ENCODE results near the gene HHIPL1. TPM values are rescaled to one million over a fixed set of nuclear protein-coding genes. Genes with fewer than 3 reads are reported as not detected.
A peak's percentile ranks its signal among the peaks of the same experiment; 100 is the strongest.

HHIPL1 gene
- total RNA-seq, 3 donors from 2014 or later = 1.3 to 4.6 (median 2.3) TPM

GRCh38 chr14:99624024-99624423 lies 20.9 kb upstream of the HHIPL1 start:
- DNase-seq (ENCODE audit: low spot score in 2 of 2) = no peak
- Histone ChIP-seq H3K36me3 (no peaks in the 10 kb centered on the region), H3K9me3 (no peaks in the 10 kb centered on the region), H3K27ac (peak overlapping the region in 1 of 2 donors; percentile 7), H3K27me3 (no peaks in the 10 kb centered on the region), H3K4me1 (no peaks in the 10 kb centered on the region), H3K4me3 (no peak overlapping the region)
- intact Hi-C loops (cut with DNase I; ENCODE audit: low total_unique reads) = no loop called here
- TF ChIP-seq POLR2A (IDR thresholded peaks at IDR 0.05) (no peak), POLR2AphosphoS5 (IDR thresholded peaks at IDR 0.05) (no peak)
- TF ChIP-seq, protein P1, sequence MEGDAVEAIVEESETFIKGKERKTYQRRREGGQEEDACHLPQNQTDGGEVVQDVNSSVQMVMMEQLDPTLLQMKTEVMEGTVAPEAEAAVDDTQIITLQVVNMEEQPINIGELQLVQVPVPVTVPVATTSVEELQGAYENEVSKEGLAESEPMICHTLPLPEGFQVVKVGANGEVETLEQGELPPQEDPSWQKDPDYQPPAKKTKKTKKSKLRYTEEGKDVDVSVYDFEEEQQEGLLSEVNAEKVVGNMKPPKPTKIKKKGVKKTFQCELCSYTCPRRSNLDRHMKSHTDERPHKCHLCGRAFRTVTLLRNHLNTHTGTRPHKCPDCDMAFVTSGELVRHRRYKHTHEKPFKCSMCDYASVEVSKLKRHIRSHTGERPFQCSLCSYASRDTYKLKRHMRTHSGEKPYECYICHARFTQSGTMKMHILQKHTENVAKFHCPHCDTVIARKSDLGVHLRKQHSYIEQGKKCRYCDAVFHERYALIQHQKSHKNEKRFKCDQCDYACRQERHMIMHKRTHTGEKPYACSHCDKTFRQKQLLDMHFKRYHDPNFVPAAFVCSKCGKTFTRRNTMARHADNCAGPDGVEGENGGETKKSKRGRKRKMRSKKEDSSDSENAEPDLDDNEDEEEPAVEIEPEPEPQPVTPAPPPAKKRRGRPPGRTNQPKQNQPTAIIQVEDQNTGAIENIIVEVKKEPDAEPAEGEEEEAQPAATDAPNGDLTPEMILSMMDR (IDR thresholded peaks at IDR 0.05) = no peak

- H3K4me3 ChIP-seq = no peak overlapping the region
- no peaks in the 10 kb centered on the region for H3K9me3 ChIP-seq
- H3K27me3 ChIP-seq = no peaks in the 10 kb centered on the region
- DNase-seq (ENCODE audit: low spot score in 2 of 2) = peak in 1 of 2 donors; percentile 45
- TF ChIP-seq POLR2A (IDR thresholded peaks at IDR 0.05) = no peak
- TF ChIP-seq, protein P1 (IDR thresholded peaks at IDR 0.05) = no peak
- TF ChIP-seq POLR2AphosphoS5 (IDR thresholded peaks at IDR 0.05) = no peak
- intact Hi-C loops (cut with DNase I; ENCODE audit: low total_unique reads) = no loop called here
- H3K27ac ChIP-seq = peak overlapping the region in 1 of 2 donors; percentile 29
- no peaks in the 10 kb centered on the region for H3K4me1 ChIP-seq
- no peaks in the 10 kb centered on the region for H3K36me3 ChIP-seq
These were observed 20.0 kb upstream of the HHIPL1 start for GRCh38 chr14:99624971-99625370.

DNA sequence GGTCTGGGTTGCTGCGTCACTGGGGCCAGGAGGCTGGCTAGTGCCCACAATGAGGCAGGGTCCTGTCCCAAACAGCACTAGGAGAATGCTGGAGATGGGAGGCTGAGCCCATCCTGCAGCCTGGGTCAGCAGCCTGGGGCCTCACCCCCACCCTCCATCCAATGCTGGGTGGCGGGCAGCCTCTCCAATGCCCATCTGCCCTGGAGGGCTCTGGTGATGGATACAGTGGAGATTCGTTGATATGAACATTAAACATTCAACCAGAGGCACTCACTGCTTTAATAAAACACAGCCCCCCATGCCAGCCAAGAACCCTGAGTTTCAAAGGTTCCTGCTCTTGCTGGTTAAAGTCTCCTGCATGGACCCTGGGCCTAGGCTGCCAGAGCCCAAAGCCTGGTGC lies 19.5 kb upstream of the HHIPL1 start:
- H3K4me1 ChIP-seq = no peaks in the 10 kb centered on the region
- no peaks in the 10 kb centered on the region for H3K27me3 ChIP-seq
- no peak for DNase-seq (ENCODE audit: low spot score in 2 of 2)
- intact Hi-C loops (cut with DNase I; ENCODE audit: low total_unique reads) = no loop called here
- no peak overlapping the region for H3K4me3 ChIP-seq
- TF ChIP-seq, protein P1 (IDR thresholded peaks at IDR 0.05) = no peak
- no peak for TF ChIP-seq POLR2A (IDR thresholded peaks at IDR 0.05)
- TF ChIP-seq POLR2AphosphoS5 (IDR thresholded peaks at IDR 0.05) = no peak
- H3K27ac ChIP-seq = peak overlapping the region in 1 of 2 donors; percentile 38
- no peaks in the 10 kb centered on the region for H3K36me3 ChIP-seq
- no peaks in the 10 kb centered on the region for H3K9me3 ChIP-seq

DNA sequence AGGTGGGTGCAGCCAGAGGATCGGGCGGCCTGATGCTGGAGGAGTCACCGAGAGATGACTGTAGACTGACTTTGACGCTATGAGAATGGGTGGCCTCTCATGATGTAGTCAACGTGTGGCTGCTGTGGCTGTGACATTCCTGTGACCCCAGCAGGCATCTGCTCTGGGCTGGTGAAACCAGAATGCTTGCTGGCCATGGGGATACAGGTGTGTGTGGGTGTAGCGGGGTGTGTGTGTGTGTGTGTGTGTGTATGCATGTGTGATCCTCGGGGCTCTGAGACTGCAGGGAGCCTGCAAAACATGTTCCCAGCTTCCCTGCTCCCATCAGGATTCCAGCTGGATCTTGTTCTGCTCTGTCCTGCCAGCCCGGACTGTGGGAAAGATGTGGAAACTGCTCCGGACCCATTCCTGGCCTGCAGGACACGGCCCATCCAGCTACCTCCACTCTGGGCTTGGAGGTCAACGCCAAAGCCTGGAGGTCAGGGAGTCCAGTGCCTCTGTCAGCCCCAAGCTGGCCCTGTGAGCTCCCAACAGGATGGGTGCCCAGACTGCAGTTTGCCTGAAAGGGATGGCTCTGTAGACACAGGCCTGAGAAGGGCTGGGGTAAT lies 18.8 kb upstream of the HHIPL1 start:
- no peaks in the 10 kb centered on the region for H3K36me3 ChIP-seq
- no peaks in the 10 kb centered on the region for H3K4me1 ChIP-seq
- no peaks in the 10 kb centered on the region for H3K27me3 ChIP-seq
- no peaks in the 10 kb centered on the region for H3K9me3 ChIP-seq
- intact Hi-C loops (cut with DNase I; ENCODE audit: low total_unique reads) = loop anchor here (2.0 kb wide), 1 partner anchor 107 kb away; no protein-coding TSS in a partner anchor
- TF ChIP-seq POLR2A (IDR thresholded peaks at IDR 0.05) (no peak), POLR2AphosphoS5 (IDR thresholded peaks at IDR 0.05) (no peak)
- TF ChIP-seq, protein P1 (IDR thresholded peaks at IDR 0.05) = no peak
- peak overlapping the region in 1 of 2 donors; percentile 18 for H3K27ac ChIP-seq
- no peak overlapping the region for H3K4me3 ChIP-seq
- peak in 1 of 2 donors; percentile 32 for DNase-seq (ENCODE audit: low spot score in 2 of 2)

- H3K9me3 ChIP-seq = no peaks in the 10 kb centered on the region
- TF ChIP-seq, protein P1 (IDR thresholded peaks at IDR 0.05) = no peak
- no peak for TF ChIP-seq POLR2AphosphoS5 (IDR thresholded peaks at IDR 0.05)
- no peak for TF ChIP-seq POLR2A (IDR thresholded peaks at IDR 0.05)
- DNase-seq (ENCODE audit: low spot score in 2 of 2) = no peak
- intact Hi-C loops (cut with DNase I; ENCODE audit: low total_unique reads) = loop anchor here (2.0 kb wide), 1 partner anchor 108 kb away; no protein-coding TSS in a partner anchor
- H3K4me1 ChIP-seq = no peaks in the 10 kb centered on the region
- no peak overlapping the region for H3K27ac ChIP-seq
- H3K4me3 ChIP-seq = no peak overlapping the region
- H3K27me3 ChIP-seq = no peaks in the 10 kb centered on the region
- H3K36me3 ChIP-seq = no peaks in the 10 kb centered on the region
These were observed 17.8 kb upstream of the HHIPL1 start for GRCh38 chr14:99627100-99627499.

All from breast epithelium (tissue), 4 donors.